GM19467 (cell line): ENCODE data around the gene UGT1A3.

Experiments used
- ATAC-seq: cut with Tn5 transposase; IDR thresholded peaks from one replicate; pipeline ENCODE4 v1.9.1; 2021; ENCODE audit warnings: mild to moderate bottlenecking, moderate library complexity; ENCODE audit not compliant: unreplicated experiment

UGT1A3 gene

GRCh38 chr2:233756429-233757081 lies 27.7 kb downstream of the UGT1A3 start:
- ATAC-seq: no peak

GRCh38 chr2:233758141-233758540 lies 29.3 kb downstream of the UGT1A3 start:
- ATAC-seq: no peak

GRCh38 chr2:233758849-233759248 lies 30.0 kb downstream of the UGT1A3 start:
- ATAC-seq: no peak

GRCh38 chr2:233760043-233760442 lies 31.2 kb downstream of the UGT1A3 start, which contains the start of gene UGT1A1:
UGT1A1 (plus strand) TSS chr2:233760270; CDS start chr2:233760288, 18 bp downstream.
- no peak for ATAC-seq

GRCh38 chr2:233761040-233761769 lies 32.4 kb downstream of the UGT1A3 start:
- no peak for ATAC-seq

GRCh38 chr2:233764264-233764663 lies 35.4 kb downstream of the UGT1A3 start:
- ATAC-seq: no peak

GRCh38 chr2:233764761-233765160 lies 35.9 kb downstream of the UGT1A3 start:
- no peak for ATAC-seq

- no peak for ATAC-seq
These were observed 37.6 kb downstream of the UGT1A3 start for GRCh38 chr2:233766416-233766815.

GRCh38 chr2:233768076-233768475 lies 39.2 kb downstream of the UGT1A3 start:
- no peak for ATAC-seq

GRCh38 chr2:233769260-233769659 lies 40.4 kb downstream of the UGT1A3 start:
- ATAC-seq: no peak

GRCh38 chr2:233772153-233772552 lies 43.3 kb downstream of the UGT1A3 start:
- ATAC-seq: no peak

- no peak for ATAC-seq
These were observed 43.7 kb downstream of the UGT1A3 start for GRCh38 chr2:233772583-233772982.

GRCh38 chr2:233773854-233774253 lies 45.0 kb downstream of the UGT1A3 start:
- ATAC-seq: no peak

GRCh38 chr2:233775414-233775813 lies 46.6 kb downstream of the UGT1A3 start:
- ATAC-seq: no peak

- no peak for ATAC-seq
These were observed 49.2 kb downstream of the UGT1A3 start, which contains the start of gene MROH2A for GRCh38 chr2:233778030-233778429. MROH2A (plus strand) TSS chr2:233778330; CDS start chr2:233779359, 1,029 bp downstream.

- no peak for ATAC-seq
These were observed 50.9 kb downstream of the UGT1A3 start for GRCh38 chr2:233779722-233780121.

- no peak for ATAC-seq
These were observed 51.9 kb downstream of the UGT1A3 start for GRCh38 chr2:233780771-233781170.

GRCh38 chr2:233789554-233789953 lies 60.7 kb downstream of the UGT1A3 start:
- no peak for ATAC-seq

- ATAC-seq: no peak
These were observed 62.5 kb downstream of the UGT1A3 start for GRCh38 chr2:233791151-233791882.

GRCh38 chr2:233791883-233792329 lies 63.1 kb downstream of the UGT1A3 start:
- ATAC-seq: no peak

GRCh38 chr2:233792720-233793119 lies 63.9 kb downstream of the UGT1A3 start:
- no peak for ATAC-seq
